Muscle of leg (tissue), 11 donors: ENCODE measurements around the gene RAD51B. TPM values are rescaled to one million over a fixed set of nuclear protein-coding genes. Genes with fewer than 3 reads are reported as not detected.
"Not testable (repeated sequence)": the region's sequence is repeated elsewhere in the genome, so short reads cannot be mapped to it uniquely, and the experiment has no call there.

Experiments used
- DNase-seq: peaks from one replicate; pipeline ENCODE4 v3.0.0; 2013
- H3K27ac ChIP-seq: one replicate; pipeline ENCODE4 v1.5.1; 2013; ENCODE audit warnings: mild to moderate bottlenecking, low read length, control low read depth
- H3K27me3 ChIP-seq: one replicate; pipeline ENCODE4 v1.6.1; 2013; ENCODE audit warnings: low read length; ENCODE audit not compliant: control insufficient read depth, insufficient read depth
- H3K36me3 ChIP-seq: one replicate; pipeline ENCODE4 v1.6.1; 2013; ENCODE audit warnings: low read length; ENCODE audit not compliant: control insufficient read depth, insufficient read depth
- H3K4me1 ChIP-seq: one replicate; pipeline ENCODE4 v1.6.1; 2013; ENCODE audit warnings: low read length; ENCODE audit not compliant: control insufficient read depth, insufficient read depth
- H3K4me3 ChIP-seq: one replicate; pipeline ENCODE4 v1.5.1; 2013; ENCODE audit warnings: low read length, control low read depth
- H3K9me3 ChIP-seq: replicated peaks from 2 replicates; pipeline ENCODE4 v1.6.1; 2013; ENCODE audit warnings: low read depth, low read length; ENCODE audit not compliant: control insufficient read depth
- WGBS: methylation state at CpG from one replicate; pipeline ENCODE4 v1.1.5; 2013; ENCODE audit warnings: missing lambda C conversion rate; ENCODE audit not compliant: insufficient coverage; 5-methylcytosine and 5-hydroxymethylcytosine counted together
- polyA plus RNA-seq, 8 donors: library from polyadenylated mRNA; unstranded; fragments of 120-200 nt; gene quantifications; one replicate each; pipeline versions ENCODE4 v1.2.1 to v1.2.3, GENCODE V29; 2013; ENCODE audit warnings: inconsistent platforms in 1 of 8, low replicate concordance in 1 of 8; ENCODE audit not compliant: insufficient read length in 8 of 8, insufficient read depth in 1 of 8
- total RNA-seq: library from RNA; stranded (reverse); fragments of 120-200 nt; gene quantifications from one replicate; pipeline ENCODE4 v1.2.4, GENCODE V29; 2013

RAD51B gene
- total and polyA plus RNA-seq, 9 donors: 6.0 to 16.5 (median 7.2) TPM

- DNase-seq: no peak
- H3K27ac ChIP-seq: no peak overlapping the region
- no peaks in the 10 kb centered on the region for H3K27me3 ChIP-seq
- WGBS: 81% methylated on average over 2 of the region's 2 CpGs
- H3K4me3 ChIP-seq: no peak overlapping the region
- H3K9me3 ChIP-seq: no peaks in the 10 kb centered on the region
- no peaks in the 10 kb centered on the region for H3K36me3 ChIP-seq
- H3K4me1 ChIP-seq: peaks cover 13% of the 10 kb centered on the region
Observed at GRCh38 chr14:68211886-68212285, 392.3 kb downstream of the RAD51B start.

- no peak for DNase-seq
- H3K9me3 ChIP-seq: no peaks in the 10 kb centered on the region
- no peak overlapping the region for H3K27ac ChIP-seq
- H3K27me3 ChIP-seq: no peaks in the 10 kb centered on the region
- H3K4me1 ChIP-seq: peaks cover 13% of the 10 kb centered on the region
- no peaks in the 10 kb centered on the region for H3K36me3 ChIP-seq
- H3K4me3 ChIP-seq: no peak overlapping the region
Observed at GRCh38 chr14:68212361-68212760, 392.8 kb downstream of the RAD51B start.

- no peak for DNase-seq
- no peaks in the 10 kb centered on the region for H3K27me3 ChIP-seq
- peaks cover 11% of the 10 kb centered on the region for H3K4me1 ChIP-seq
- WGBS: no CpG with 5 or more reads among the region's 4 CpGs
- no peak overlapping the region for H3K4me3 ChIP-seq
- H3K9me3 ChIP-seq: no peaks in the 10 kb centered on the region
- no peaks in the 10 kb centered on the region for H3K36me3 ChIP-seq
- no peak overlapping the region for H3K27ac ChIP-seq
Observed at GRCh38 chr14:68214431-68214830, 394.9 kb downstream of the RAD51B start.

- H3K4me3 ChIP-seq: no peak overlapping the region
- H3K9me3 ChIP-seq: no peaks in the 10 kb centered on the region
- peaks cover 7% of the 10 kb centered on the region for H3K4me1 ChIP-seq
- no peaks in the 10 kb centered on the region for H3K36me3 ChIP-seq
- 80% methylated on average over 1 of the region's 2 CpGs for WGBS
- DNase-seq: no peak
- no peak overlapping the region for H3K27ac ChIP-seq
- H3K27me3 ChIP-seq: no peaks in the 10 kb centered on the region
Observed at GRCh38 chr14:68215629-68216028, 396.1 kb downstream of the RAD51B start.

- no CpG with 5 or more reads among the region's 3 CpGs for WGBS
- H3K36me3 ChIP-seq: no peaks in the 10 kb centered on the region
- no peaks in the 10 kb centered on the region for H3K27me3 ChIP-seq
- H3K4me3 ChIP-seq: no peak overlapping the region
- no peaks in the 10 kb centered on the region for H3K9me3 ChIP-seq
- DNase-seq: no peak
- H3K4me1 ChIP-seq: peaks cover 5% of the 10 kb centered on the region
- no peak overlapping the region for H3K27ac ChIP-seq
Observed at GRCh38 chr14:68216079-68216478, 396.5 kb downstream of the RAD51B start.

- Histone ChIP-seq H3K9me3 (no peaks in the 10 kb centered on the region), H3K27ac (no peak overlapping the region), H3K4me1 (peaks cover 3% of the 10 kb centered on the region), H3K27me3 (no peaks in the 10 kb centered on the region), H3K4me3 (no peak overlapping the region), H3K36me3 (no peaks in the 10 kb centered on the region)
- DNase-seq: no peak
- no CpG with 5 or more reads among the region's 3 CpGs for WGBS
Observed at GRCh38 chr14:68216957-68217356, 397.4 kb downstream of the RAD51B start.

- peak; percentile 56 for DNase-seq
- H3K27ac ChIP-seq: peak overlapping the region; percentile 23
Observed at GRCh38 chr14:68217791-68218340, 398.3 kb downstream of the RAD51B start.

GRCh38 chr14:68219407-68219806 lies 399.8 kb downstream of the RAD51B start:
- no peak overlapping the region for H3K4me3 ChIP-seq
- peaks cover 2% of the 10 kb centered on the region for H3K4me1 ChIP-seq
- no peak overlapping the region for H3K27ac ChIP-seq
- H3K36me3 ChIP-seq: no peaks in the 10 kb centered on the region
- H3K27me3 ChIP-seq: no peaks in the 10 kb centered on the region
- H3K9me3 ChIP-seq: no peaks in the 10 kb centered on the region
- no peak for DNase-seq
- 94% methylated on average over 6 of the region's 7 CpGs for WGBS

More at GRCh38 chr14:68217791-68218340, 398.3 kb downstream of the RAD51B start:
- Histone ChIP-seq H3K27me3 (no peaks in the 10 kb centered on the region), H3K4me1 (peaks cover 2% of the 10 kb centered on the region), H3K9me3 (no peaks in the 10 kb centered on the region), H3K36me3 (no peaks in the 10 kb centered on the region), H3K4me3 (no peak overlapping the region)

- H3K27ac ChIP-seq, H3K36me3 ChIP-seq, H3K27me3 ChIP-seq, DNase-seq, H3K4me1 ChIP-seq, H3K9me3 ChIP-seq, H3K4me3 ChIP-seq: not testable (repeated sequence)
- WGBS: no CpG with 5 or more reads among the region's 2 CpGs
Observed at GRCh38 chr14:68221046-68221445, 401.5 kb downstream of the RAD51B start.

GRCh38 chr14:68222154-68222553 lies 402.6 kb downstream of the RAD51B start:
- Histone ChIP-seq H3K9me3 (no peaks in the 10 kb centered on the region), H3K27me3 (no peaks in the 10 kb centered on the region), H3K27ac (no peak overlapping the region), H3K4me1 (peaks cover 2% of the 10 kb centered on the region), H3K36me3 (no peaks in the 10 kb centered on the region), H3K4me3 (no peak overlapping the region)
- WGBS: 100% methylated on average over 1 of the region's 4 CpGs
- DNase-seq: no peak

GRCh38 chr14:68222726-68223125 lies 403.1 kb downstream of the RAD51B start:
- Histone ChIP-seq H3K27ac (no peak overlapping the region), H3K27me3 (no peaks in the 10 kb centered on the region), H3K36me3 (no peaks in the 10 kb centered on the region), H3K4me1 (peaks cover 2% of the 10 kb centered on the region), H3K9me3 (no peaks in the 10 kb centered on the region), H3K4me3 (no peak overlapping the region)
- DNase-seq: no peak
- 98% methylated on average over 3 of the region's 3 CpGs for WGBS
